HEK293 (cell line): ENCODE measurements around the gene NKX6-1.

Experiments used
- CTCF ChIP-seq: fragments of 450-650 bp; formaldehyde crosslinking; IDR thresholded peaks from 2 replicates; pipeline ENCODE4 v1.5.1; 2016; ENCODE audit warnings: missing biosample characterization, missing genetic modification characterization
- PRDM4 ChIP-seq: fragments of 450-650 bp; formaldehyde crosslinking; IDR thresholded peaks from 2 replicates; pipeline ENCODE4 v1.5.1; 2017; ENCODE audit warnings: missing biosample characterization, missing genetic modification characterization
- RBAK ChIP-seq: fragments of 450-650 bp; formaldehyde crosslinking; IDR thresholded peaks from 2 replicates; pipeline ENCODE4 v1.5.1; 2016; ENCODE audit warnings: missing biosample characterization, missing genetic modification characterization
- SCRT2 ChIP-seq: fragments of 450-650 bp; formaldehyde crosslinking; IDR thresholded peaks from 2 replicates; pipeline ENCODE4 v1.5.1; 2016; ENCODE audit warnings: missing biosample characterization, missing genetic modification characterization
- ZBTB1 ChIP-seq: fragments of 450-650 bp; formaldehyde crosslinking; IDR thresholded peaks from 2 replicates; pipeline ENCODE4 v1.5.1; 2016; ENCODE audit warnings: missing biosample characterization, missing genetic modification characterization
- ZBTB44 ChIP-seq: fragments of 450-650 bp; IDR thresholded peaks from 2 replicates; pipeline ENCODE4 v1.5.1; 2018; ENCODE audit warnings: missing biosample characterization, mild to moderate bottlenecking, missing genetic modification characterization
- ZNF133 ChIP-seq: fragments of 450-650 bp; formaldehyde crosslinking; IDR thresholded peaks from 2 replicates; pipeline ENCODE4 v1.5.1; 2016; ENCODE audit warnings: missing biosample characterization, missing genetic modification characterization
- ZNF140 ChIP-seq: fragments of 450-650 bp; formaldehyde crosslinking; IDR thresholded peaks from 2 replicates; pipeline ENCODE4 v1.5.1; 2016; ENCODE audit warnings: missing biosample characterization, missing genetic modification characterization
- ZNF274 ChIP-seq, 2 experiments: fragments of 200-500 bp in 1 of 2; fragments of 450-650 bp in 1 of 2; sonication (Bioruptor generic) in 1 of 2; formaldehyde crosslinking in 1 of 2; IDR thresholded peaks; 2 replicates each; pipeline versions ENCODE4 v1.5.1 to v1.6.1; 2014 to 2016; ENCODE audit warnings: borderline replicate concordance in 1 of 2, inconsistent platforms in 1 of 2, low read length in 1 of 2, missing biosample characterization in 1 of 2, missing genetic modification characterization in 1 of 2
- ZNF585B ChIP-seq: fragments of 450-650 bp; formaldehyde crosslinking; IDR thresholded peaks from 2 replicates; pipeline ENCODE4 v1.5.1; 2016; ENCODE audit warnings: missing biosample characterization, missing genetic modification characterization
- ZNF629 ChIP-seq: fragments of 450-650 bp; formaldehyde crosslinking; IDR thresholded peaks from 2 replicates; pipeline ENCODE4 v1.5.1; 2017; ENCODE audit warnings: missing biosample characterization, missing genetic modification characterization
- ZNF664 ChIP-seq: fragments of 450-650 bp; formaldehyde crosslinking; IDR thresholded peaks from 2 replicates; pipeline ENCODE4 v1.5.1; 2016; ENCODE audit warnings: missing biosample characterization, missing genetic modification characterization
- ZNF76 ChIP-seq: fragments of 450-650 bp; formaldehyde crosslinking; IDR thresholded peaks from 2 replicates; pipeline ENCODE4; 2016; ENCODE audit warnings: low read depth, missing biosample characterization, missing genetic modification characterization, borderline replicate concordance
- ZNF837 ChIP-seq: fragments of 450-650 bp; formaldehyde crosslinking; IDR thresholded peaks from 2 replicates; pipeline ENCODE4 v1.5.1; 2016; ENCODE audit warnings: missing biosample characterization, missing genetic modification characterization

DNA sequence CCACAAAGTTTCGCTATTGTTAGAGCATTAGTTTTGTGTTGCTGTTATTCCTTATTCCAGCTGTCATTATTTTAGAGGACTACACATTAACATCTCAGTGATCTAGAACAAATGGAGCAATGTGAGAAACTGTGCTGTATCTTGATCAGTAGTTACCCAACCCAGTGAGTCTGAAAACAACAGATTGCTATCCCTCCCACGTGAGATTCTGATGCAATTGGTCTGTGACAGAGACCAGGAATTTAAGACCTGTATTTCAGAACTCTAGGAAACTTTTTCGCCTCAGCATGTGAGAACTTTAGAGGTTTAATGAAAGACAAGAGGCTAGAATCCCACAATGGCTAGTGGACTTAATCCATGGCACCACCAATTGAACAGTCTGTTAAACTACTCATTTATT, 48.1 kb upstream of the NKX6-1 start:
- TF ChIP-seq ZBTB1 (tag by site-specific recombination) (no peak), PRDM4 (no peak), ZNF274 (IDR thresholded peaks at IDR 0.05; ENCODE audit: low read length) (no peak), ZNF274 (tag by site-specific recombination; IDR thresholded peaks at IDR 0.05; ENCODE audit: borderline replicate concordance) (no peak), ZNF76 (tag by site-specific recombination) (no peak), CTCF (no peak), ZBTB44 (tag by site-specific recombination) (no peak), RBAK (tag by site-specific recombination) (no peak), ZNF133 (no peak), ZNF629 (tag by site-specific recombination) (no peak), ZNF585B (tag by site-specific recombination) (no peak), ZNF140 (tag by site-specific recombination) (no peak), ZNF837 (tag by site-specific recombination) (no peak), SCRT2 (tag by site-specific recombination) (no peak), ZNF664 (no peak)
